ENCODE results near the gene PRDM2. TPM values are rescaled to one million over a fixed set of nuclear protein-coding genes. Genes with fewer than 3 reads are reported as not detected.

PRDM2 gene
- total RNA-seq, 4 donors from 2014 or later = 54.4 to 99.1 (median 63.1) TPM

GRCh38 chr1:13825033-13825432, 125.0 kb downstream of the PRDM2 start:
- H3K9me3 ChIP-seq = no peaks in the 10 kb centered on the region
- H3K4me3 ChIP-seq = no peak overlapping the region
- WGBS = 76% methylated on average over 4 of the region's 4 CpGs
- H3K4me1 ChIP-seq = peaks cover 10% of the 10 kb centered on the region
- peaks cover 23% of the 10 kb centered on the region for H3K36me3 ChIP-seq
- peak in 1 of 2 donors; percentile 56 for DNase-seq (ENCODE audit: low spot score in 2 of 2)
- H3K27me3 ChIP-seq = no peaks in the 10 kb centered on the region
- no peak overlapping the region for H3K27ac ChIP-seq
- TF ChIP-seq POLR2AphosphoS5 (IDR thresholded peaks at IDR 0.05) = no peak
- TF ChIP-seq POLR2A (IDR thresholded peaks at IDR 0.05) = no peak
- TF ChIP-seq EP300 (IDR thresholded peaks at IDR 0.05) = no peak
- TF ChIP-seq CTCF (IDR thresholded peaks at IDR 0.05) = no peak

- no peak for TF ChIP-seq POLR2A (IDR thresholded peaks at IDR 0.05)
- TF ChIP-seq EP300 (IDR thresholded peaks at IDR 0.05) = no peak
- no peak for TF ChIP-seq POLR2AphosphoS5 (IDR thresholded peaks at IDR 0.05)
- TF ChIP-seq CTCF (IDR thresholded peaks at IDR 0.05) = no peak
- 76% methylated on average over 2 of the region's 2 CpGs for WGBS
- no peaks in the 10 kb centered on the region for H3K9me3 ChIP-seq
- DNase-seq (ENCODE audit: low spot score in 2 of 2) = peak in 1 of 2 donors; percentile 21
- no peaks in the 10 kb centered on the region for H3K27me3 ChIP-seq
- peaks cover 10% of the 10 kb centered on the region for H3K4me1 ChIP-seq
- peaks cover 16% of the 10 kb centered on the region for H3K36me3 ChIP-seq
- H3K4me3 ChIP-seq = no peak overlapping the region
- no peak overlapping the region for H3K27ac ChIP-seq
Measured at GRCh38 chr1:13826009-13826408, 126.0 kb downstream of the PRDM2 start.

GRCh38 chr1:13826591-13826990, 126.6 kb downstream of the PRDM2 start:
- no peaks in the 10 kb centered on the region for H3K9me3 ChIP-seq
- peaks cover 10% of the 10 kb centered on the region for H3K4me1 ChIP-seq
- WGBS = 95% methylated on average over 6 of the region's 6 CpGs
- DNase-seq (ENCODE audit: low spot score in 2 of 2) = peak in 1 of 2 donors; percentile 23
- no peak overlapping the region for H3K27ac ChIP-seq
- no peak overlapping the region for H3K4me3 ChIP-seq
- peaks cover 16% of the 10 kb centered on the region for H3K36me3 ChIP-seq
- no peaks in the 10 kb centered on the region for H3K27me3 ChIP-seq
- no peak for TF ChIP-seq POLR2A (IDR thresholded peaks at IDR 0.05)

GRCh38 chr1:13828454-13829151, 128.6 kb downstream of the PRDM2 start:
- H3K27ac ChIP-seq = no peak overlapping the region
- peaks cover 10% of the 10 kb centered on the region for H3K4me1 ChIP-seq
- peak overlapping the region; percentile 5 for H3K4me3 ChIP-seq
- no peaks in the 10 kb centered on the region for H3K9me3 ChIP-seq
- 54% methylated on average over 15 of the region's 18 CpGs for WGBS
- H3K27me3 ChIP-seq = no peaks in the 10 kb centered on the region
- TF ChIP-seq POLR2A (IDR thresholded peaks at IDR 0.05) = no peak
- peak; percentile 29 to 61 for TF ChIP-seq CTCF (IDR thresholded peaks at IDR 0.05)
- peaks cover 2% of the 10 kb centered on the region for H3K36me3 ChIP-seq
- DNase-seq (ENCODE audit: low spot score in 2 of 2) = peak in 1 of 2 donors; percentile 75

- peak in 1 of 2 donors; percentile 62 for DNase-seq (ENCODE audit: low spot score in 2 of 2)
- no peaks in the 10 kb centered on the region for H3K36me3 ChIP-seq
- 75% methylated on average over 8 of the region's 10 CpGs for whole genome bisulfite sequencing
- peaks cover 10% of the 10 kb centered on the region for H3K4me1 ChIP-seq
- no peaks in the 10 kb centered on the region for H3K27me3 ChIP-seq
- no peak overlapping the region for H3K27ac ChIP-seq
- TF ChIP-seq CTCF (IDR thresholded peaks at IDR 0.05) (no peak), EP300 (IDR thresholded peaks at IDR 0.05) (no peak), POLR2A (IDR thresholded peaks at IDR 0.05) (no peak), POLR2AphosphoS5 (IDR thresholded peaks at IDR 0.05) (no peak)
- H3K9me3 ChIP-seq = no peaks in the 10 kb centered on the region
- peak overlapping the region; percentile 5 for H3K4me3 ChIP-seq
Measured at GRCh38 chr1:13829152-13829769, 129.3 kb downstream of the PRDM2 start.

All from suprapubic skin (tissue), 4 donors.